ENCODE data around the gene C3orf20.
"Not testable (repeated sequence)": the region's sequence is repeated elsewhere in the genome, so short reads cannot be mapped to it uniquely, and the experiment has no call there.

The C3orf20 gene

GRCh38 chr3:14752979-14753378 is 78.0 kb downstream of the C3orf20 start:
- in situ Hi-C loops (cut with HindIII; ENCODE audit: low sequenced_read_pairs), result not testable (repeated sequence)

DNA sequence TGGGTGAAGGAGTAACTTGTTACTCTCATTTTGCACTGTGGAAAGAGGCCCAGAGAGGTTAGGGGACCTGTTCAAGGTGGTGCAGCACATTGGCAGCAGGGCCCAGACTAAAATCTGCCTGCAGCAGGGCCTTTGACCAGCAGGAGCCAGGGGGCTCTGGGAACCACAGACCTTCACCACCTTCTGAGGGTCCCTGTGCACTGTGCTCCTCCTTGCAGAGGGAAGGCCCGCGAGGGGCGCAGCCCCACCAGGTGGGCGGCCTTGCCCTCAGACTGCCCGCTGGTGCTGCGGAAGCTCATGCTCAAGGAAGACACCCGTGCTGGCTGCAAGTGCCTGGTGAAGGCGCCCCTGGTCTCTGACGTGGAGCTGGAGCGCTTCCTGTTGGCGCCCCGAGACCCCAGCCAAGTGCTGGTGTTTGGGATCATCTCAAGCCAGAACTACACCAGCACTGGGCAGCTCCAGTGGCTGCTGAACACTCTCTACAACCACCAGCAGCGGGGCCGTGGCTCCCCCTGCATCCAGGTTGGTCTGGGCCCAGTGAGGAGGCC is 82.3 kb downstream of the C3orf20 start:
- in situ Hi-C loops (cut with HindIII; ENCODE audit: low sequenced_read_pairs), result no loop called here

DNA sequence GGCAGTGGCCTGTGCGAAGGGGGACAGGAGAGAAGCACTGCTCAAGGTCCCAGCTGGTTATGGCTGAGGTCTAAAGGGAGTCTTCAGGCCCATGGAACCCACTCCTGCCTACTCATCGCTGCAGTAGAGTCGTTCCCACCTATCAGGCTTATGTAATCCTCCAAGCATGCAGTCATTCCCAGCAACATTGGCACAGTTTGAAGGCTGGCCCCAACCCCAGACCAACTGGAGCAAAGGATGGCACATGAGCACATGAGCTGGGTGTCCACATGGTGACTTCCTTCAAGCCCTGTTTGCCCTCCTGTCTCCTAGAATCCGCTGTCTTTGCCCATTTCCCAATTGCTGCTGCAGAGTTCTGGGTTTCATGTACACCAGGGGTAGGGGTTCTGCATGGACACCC is 83.4 kb downstream of the C3orf20 start:
- in situ Hi-C loops (cut with HindIII; ENCODE audit: low sequenced_read_pairs), result no loop called here

GRCh38 chr3:14758959-14759358 is 84.0 kb downstream of the C3orf20 start:
- in situ Hi-C loops (cut with HindIII; ENCODE audit: low sequenced_read_pairs), result no loop called here

- in situ Hi-C loops (cut with HindIII; ENCODE audit: low sequenced_read_pairs), result no loop called here
These were observed 85.2 kb downstream of the C3orf20 start for GRCh38 chr3:14760185-14760584.

DNA sequence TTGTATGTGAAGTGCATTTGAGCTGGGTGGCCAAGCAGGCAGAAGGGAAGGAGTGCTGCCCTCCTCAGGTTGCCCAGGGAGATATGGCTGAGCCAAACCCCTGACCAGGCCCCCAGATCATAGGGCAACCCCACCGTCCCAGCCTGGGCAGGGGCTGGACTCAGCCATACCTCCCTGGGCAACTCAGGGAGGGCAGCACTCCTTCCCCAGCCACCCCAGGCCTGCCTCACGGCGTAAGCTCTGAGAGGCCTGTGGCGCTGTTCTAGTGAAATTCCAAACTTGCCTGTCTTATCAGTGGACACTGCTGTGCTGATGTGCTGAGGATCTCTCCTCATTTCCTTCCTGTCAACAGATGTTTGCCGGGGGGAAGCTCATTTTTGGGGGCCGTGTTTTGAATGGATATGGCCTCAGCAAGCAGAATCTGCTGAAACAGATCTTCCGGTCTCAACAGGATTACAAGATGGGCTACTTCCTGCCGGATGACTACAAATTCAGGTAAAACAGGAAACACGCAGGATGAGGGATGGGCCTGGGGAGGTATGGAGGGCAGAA is 86.3 kb downstream of the C3orf20 start:
- in situ Hi-C loops (cut with HindIII; ENCODE audit: low sequenced_read_pairs), result no loop called here

DNA sequence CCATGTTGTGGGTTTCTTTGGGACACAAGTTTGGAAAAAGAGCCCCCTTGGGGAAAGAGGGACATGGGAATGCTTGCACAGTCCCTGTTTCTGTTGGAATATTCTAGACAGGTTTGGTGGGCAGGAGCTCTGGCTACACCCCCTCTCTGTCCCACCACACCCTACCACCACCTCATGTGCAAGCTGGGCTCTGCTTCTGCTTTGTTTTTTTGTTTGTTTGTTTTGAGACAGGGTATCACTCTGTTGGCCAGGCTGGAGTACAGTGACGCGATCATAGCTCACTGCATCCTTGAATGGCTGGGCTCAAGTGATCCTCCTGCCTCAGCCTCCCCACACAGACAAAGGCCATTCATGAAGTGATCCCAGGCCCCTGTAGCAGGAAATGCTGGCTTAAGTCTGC is 86.9 kb downstream of the C3orf20 start:
- in situ Hi-C loops (cut with HindIII; ENCODE audit: low sequenced_read_pairs), result no loop called here

GRCh38 chr3:14762701-14763100 is 87.8 kb downstream of the C3orf20 start:
- in situ Hi-C loops (cut with HindIII; ENCODE audit: low sequenced_read_pairs), result no loop called here

GRCh38 chr3:14764331-14765059 is 89.6 kb downstream of the C3orf20 start:
- in situ Hi-C loops (cut with HindIII; ENCODE audit: low sequenced_read_pairs), result no loop called here

GRCh38 chr3:14765060-14765400 is 90.1 kb downstream of the C3orf20 start:
- in situ Hi-C loops (cut with HindIII; ENCODE audit: low sequenced_read_pairs), result no loop called here

- in situ Hi-C loops (cut with HindIII; ENCODE audit: low sequenced_read_pairs), result no loop called here
These were observed 90.9 kb downstream of the C3orf20 start for GRCh38 chr3:14765576-14766427.

DNA sequence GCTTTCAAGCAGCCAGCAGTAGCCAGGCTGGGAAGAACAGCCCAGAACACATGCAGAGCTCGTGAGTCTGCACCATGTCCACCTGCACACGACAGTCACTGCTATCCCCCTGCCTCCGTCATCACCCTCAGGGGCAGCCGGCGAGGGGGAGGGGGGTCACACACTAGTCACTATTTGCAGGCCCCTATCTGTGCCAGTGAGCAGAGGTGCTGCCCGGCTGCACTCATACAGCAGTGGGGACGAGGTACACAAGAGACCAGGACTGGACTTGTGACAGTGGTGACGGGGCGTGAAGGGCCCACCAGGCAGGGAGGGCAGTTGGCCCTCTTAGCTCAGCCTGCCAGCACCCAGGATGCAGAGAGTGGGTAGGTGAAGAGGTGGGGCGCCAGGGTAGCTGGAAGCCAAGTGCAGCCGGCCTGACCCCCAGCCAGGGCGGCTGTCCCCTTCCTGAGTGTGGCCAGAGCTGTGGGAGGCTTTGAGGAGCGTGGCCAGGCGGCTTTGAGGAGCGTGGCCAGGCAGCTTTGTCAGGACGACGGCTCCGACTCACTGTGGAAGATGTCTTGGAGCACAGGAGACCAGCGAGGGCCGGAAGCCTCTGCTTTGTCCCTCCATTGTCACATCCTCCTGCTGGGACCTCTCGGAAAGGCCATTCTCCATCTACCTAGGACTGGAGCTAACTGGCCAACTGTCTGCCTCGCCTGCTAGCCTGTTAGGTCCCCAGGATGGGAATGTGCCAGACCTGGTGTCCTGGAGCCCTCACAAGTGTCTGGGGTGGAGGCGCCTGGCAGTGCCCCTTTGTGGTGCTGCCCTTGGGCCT is 91.7 kb downstream of the C3orf20 start:
- in situ Hi-C loops (cut with HindIII; ENCODE audit: low sequenced_read_pairs), result no loop called here

- in situ Hi-C loops (cut with HindIII; ENCODE audit: low sequenced_read_pairs), result no loop called here
These were observed 92.5 kb downstream of the C3orf20 start for GRCh38 chr3:14767245-14768051.

DNA sequence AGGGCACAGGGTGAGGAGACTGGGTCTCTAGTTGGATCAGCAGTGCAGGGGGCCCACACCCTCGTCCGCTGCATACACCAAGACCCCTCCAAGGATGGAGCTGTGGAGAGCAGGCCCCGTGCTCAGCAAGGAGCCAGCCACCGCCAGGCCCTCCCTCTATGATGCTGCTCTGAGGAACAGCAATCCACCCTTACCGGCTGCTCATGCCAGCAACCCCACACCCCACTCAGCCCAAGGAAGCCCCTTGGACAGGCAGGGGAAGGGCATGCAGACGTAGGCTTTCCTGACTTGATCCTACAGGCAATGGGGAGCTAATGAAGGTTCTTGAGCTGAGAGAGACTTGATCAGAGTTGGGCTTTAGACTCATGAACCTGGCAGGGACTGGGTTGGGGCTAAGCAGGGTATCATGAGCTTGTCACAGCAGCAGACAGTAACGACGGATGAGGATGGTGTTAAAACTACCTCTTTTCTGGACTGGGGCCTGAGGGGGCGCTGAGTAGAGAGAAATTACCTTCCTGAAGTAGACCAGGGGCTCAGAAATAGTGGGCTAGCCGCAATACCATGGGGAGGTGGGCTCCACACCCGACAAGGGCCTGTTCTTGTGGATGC is 93.3 kb downstream of the C3orf20 start:
- in situ Hi-C loops (cut with HindIII; ENCODE audit: low sequenced_read_pairs), result no loop called here

DNA sequence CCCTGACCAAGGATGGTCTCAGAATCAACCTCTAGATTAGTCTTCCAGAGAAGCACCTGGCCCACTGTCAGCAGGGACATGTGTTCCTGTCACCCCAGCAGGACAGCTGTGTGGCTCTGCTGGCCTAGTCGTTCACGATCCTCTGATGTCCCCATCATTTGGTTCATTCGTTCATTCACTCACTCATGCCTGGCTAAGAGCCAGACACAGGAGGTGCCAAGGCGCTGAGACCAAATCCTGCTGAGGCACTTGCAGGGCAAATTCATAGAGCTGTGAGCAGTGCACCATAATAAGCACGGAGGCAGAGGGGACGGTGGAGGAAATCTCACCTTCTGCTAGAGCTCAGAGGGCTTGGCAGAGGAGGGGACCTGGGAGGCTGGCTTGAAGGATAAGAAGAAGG is 93.9 kb downstream of the C3orf20 start:
- in situ Hi-C loops (cut with HindIII; ENCODE audit: low sequenced_read_pairs), result no loop called here

DNA sequence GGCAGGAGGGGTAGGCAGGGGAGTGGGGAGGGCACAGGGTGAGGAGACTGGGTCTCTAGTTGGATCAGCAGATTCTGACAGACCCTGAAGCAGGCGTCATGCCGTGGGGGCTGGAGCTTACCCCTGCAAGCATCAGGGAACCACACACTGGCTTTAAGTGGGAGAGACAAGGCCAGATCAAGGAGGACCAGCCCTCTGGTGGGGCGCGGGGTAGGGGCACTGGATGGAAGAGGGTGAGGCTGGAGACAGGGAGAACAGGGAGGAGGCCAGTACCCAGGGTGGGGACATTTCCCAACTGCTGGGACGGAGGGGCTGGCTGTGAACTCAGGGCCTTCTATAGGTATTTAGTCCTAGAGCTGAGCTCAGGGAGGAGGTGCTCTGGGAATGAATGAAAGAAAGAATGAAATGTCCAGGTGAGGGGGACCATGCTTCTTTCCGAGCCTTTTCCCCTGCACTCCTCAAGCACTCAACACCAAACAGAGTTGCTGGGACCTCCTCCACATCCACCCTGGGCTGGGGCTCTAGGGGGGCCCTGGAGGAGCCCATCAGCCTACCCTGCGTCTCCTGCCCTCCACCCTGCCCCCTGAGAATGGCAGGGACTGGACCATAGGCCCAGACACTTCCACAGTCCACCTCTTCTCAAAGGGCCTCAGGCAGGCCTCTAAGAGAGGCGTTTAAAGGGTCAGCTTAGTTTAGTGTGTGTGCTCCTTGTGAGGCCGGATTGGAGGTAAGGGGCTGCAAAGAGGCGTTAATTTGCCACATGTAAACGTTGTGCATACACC is 94.8 kb downstream of the C3orf20 start:
- in situ Hi-C loops (cut with HindIII; ENCODE audit: low sequenced_read_pairs), result no loop called here

DNA sequence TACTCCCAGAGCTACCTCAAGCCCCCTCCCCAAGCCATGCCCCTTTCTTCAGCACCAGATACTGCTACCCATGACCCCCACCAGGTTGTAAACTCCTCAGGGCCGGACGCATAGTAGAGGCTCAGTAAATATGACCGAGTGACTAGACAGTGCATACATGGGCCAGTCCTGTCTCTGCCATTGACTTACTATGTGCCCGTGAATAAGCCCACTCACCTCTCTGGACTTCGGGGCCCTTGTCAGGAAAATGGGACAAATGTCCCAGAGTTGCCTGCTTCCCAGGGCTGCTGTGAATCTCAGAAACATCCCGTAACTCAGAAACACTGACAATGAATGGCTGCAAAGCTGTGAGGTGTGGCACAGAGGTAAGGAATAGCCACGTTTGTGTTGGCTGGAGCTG is 95.7 kb downstream of the C3orf20 start:
- in situ Hi-C loops (cut with HindIII; ENCODE audit: low sequenced_read_pairs), result no loop called here

- in situ Hi-C loops (cut with HindIII; ENCODE audit: low sequenced_read_pairs), result no loop called here
These were observed 96.9 kb downstream of the C3orf20 start for GRCh38 chr3:14771593-14772497.
